OCI-LY3 (cell line): ENCODE results near the gene AGBL4.

ENCODE experiments used
- H2AFZ ChIP-seq: fragments of 200-600, 300-600 bp; shearing (Covaris generic); 2 replicates; pipeline ENCODE4 v1.6.0; 2014; ENCODE audit warnings: antibody characterized with exemption, low read depth, low read length
- H3K27ac ChIP-seq: fragments of 200-600, 300-600 bp; sonication (generic); 2 replicates; pipeline ENCODE4 v1.5.1; 2014; ENCODE audit warnings: mild to moderate bottlenecking, low read length, moderate library complexity, mixed read lengths
- H3K27me3 ChIP-seq: fragments of 200-600, 300-600 bp; sonication (generic); 2 replicates; pipeline ENCODE4 v1.6.1; 2014; ENCODE audit warnings: low read depth, low read length, mixed read lengths
- H3K36me3 ChIP-seq: fragments of 200-600, 300-600 bp; sonication (generic); replicated peaks from 2 replicates; pipeline ENCODE3; 2014; ENCODE audit warnings: low read depth, low read length, mixed read lengths
- H3K4me1 ChIP-seq: fragments of 300-600, 200-600 bp; sonication (generic); 2 replicates; pipeline ENCODE4 v1.6.1; 2014; ENCODE audit warnings: low read length, mixed read lengths
- H3K4me2 ChIP-seq: fragments of 200-600, 300-600 bp; sonication (generic); 2 replicates; pipeline ENCODE4 v1.6.1; 2014; ENCODE audit warnings: low read length, mixed read lengths
- H3K4me3 ChIP-seq: fragments of 300-600, 200-600 bp; sonication (generic); 2 replicates; pipeline ENCODE4 v1.5.1; 2014; ENCODE audit warnings: antibody characterized with exemption, mild to moderate bottlenecking, low read length, moderate library complexity
- H3K79me2 ChIP-seq: fragments of 300-600, 200-600 bp; shearing (Covaris generic); 2 replicates; pipeline ENCODE4 v1.6.1; 2014; ENCODE audit warnings: mild to moderate bottlenecking, low read length, mixed read lengths
- H3K9ac ChIP-seq: fragments of 300-600, 200-600 bp; shearing (Covaris generic); 2 replicates; pipeline ENCODE4 v1.6.0; 2014; ENCODE audit warnings: mild to moderate bottlenecking, low read length, moderate library complexity
- H3K9me3 ChIP-seq: fragments of 200-600, 300-600 bp; shearing (Covaris generic); 2 replicates; pipeline ENCODE4 v1.6.1; 2014; ENCODE audit warnings: low read length, mixed read lengths; ENCODE audit not compliant: insufficient read depth
- H4K20me1 ChIP-seq: fragments of 200-600, 300-600 bp; sonication (generic); 2 replicates; pipeline ENCODE4 v1.6.1; 2016; ENCODE audit warnings: low read length, mixed read lengths; ENCODE audit not compliant: insufficient read depth
- EZH2phosphoT487 ChIP-seq: fragments of 200-600 bp; shearing (Covaris generic); IDR thresholded peaks from 2 replicates; pipeline ENCODE4 v1.6.1; 2018; ENCODE audit warnings: antibody characterized with exemption, mixed run types, low read depth
- TF ChIP-seq, protein P1 (sequence below): fragments of 200-600, 300-600 bp; sonication (generic); IDR thresholded peaks from 2 replicates; pipeline ENCODE4 v1.5.1; 2014; ENCODE audit warnings: antibody characterized with exemption, low read length, low read depth

The AGBL4 gene

DNA sequence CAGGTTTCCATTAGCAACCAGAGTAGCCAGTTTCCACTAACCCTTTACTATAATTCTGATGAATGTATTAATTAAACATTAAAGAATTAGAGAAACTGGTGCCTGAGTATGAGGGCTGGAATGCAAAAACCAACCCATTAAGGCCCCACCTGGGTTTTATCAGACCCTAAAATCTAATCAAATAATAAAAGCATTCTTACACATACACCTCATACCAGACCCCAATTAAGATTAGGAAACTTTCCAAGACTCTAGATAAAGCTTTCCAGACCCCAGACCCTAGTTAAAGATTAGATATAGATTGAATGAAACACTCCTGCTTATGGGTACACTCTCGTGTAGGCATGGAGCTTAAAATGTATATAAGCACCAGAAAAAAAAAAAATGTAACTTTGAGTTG, 665.7 kb downstream of the AGBL4 start:
- no peak overlapping the region for H2AFZ ChIP-seq
- no peaks in the 10 kb centered on the region for H3K27me3 ChIP-seq

GRCh38 chr1:49356594-49356993, 667.2 kb downstream of the AGBL4 start:
- Histone ChIP-seq H3K27me3 (no peaks in the 10 kb centered on the region), H3K4me3 (no peak overlapping the region), H4K20me1 (no peaks in the 10 kb centered on the region), H2AFZ (no peak overlapping the region), H3K79me2 (no peaks in the 10 kb centered on the region), H3K9me3 (no peaks in the 10 kb centered on the region), H3K36me3 (no peaks in the 10 kb centered on the region), H3K4me1 (no peaks in the 10 kb centered on the region), H3K27ac (no peak overlapping the region), H3K4me2 (no peak overlapping the region), H3K9ac (no peak overlapping the region)
- no peak for TF ChIP-seq EZH2phosphoT487
- TF ChIP-seq, protein P1, sequence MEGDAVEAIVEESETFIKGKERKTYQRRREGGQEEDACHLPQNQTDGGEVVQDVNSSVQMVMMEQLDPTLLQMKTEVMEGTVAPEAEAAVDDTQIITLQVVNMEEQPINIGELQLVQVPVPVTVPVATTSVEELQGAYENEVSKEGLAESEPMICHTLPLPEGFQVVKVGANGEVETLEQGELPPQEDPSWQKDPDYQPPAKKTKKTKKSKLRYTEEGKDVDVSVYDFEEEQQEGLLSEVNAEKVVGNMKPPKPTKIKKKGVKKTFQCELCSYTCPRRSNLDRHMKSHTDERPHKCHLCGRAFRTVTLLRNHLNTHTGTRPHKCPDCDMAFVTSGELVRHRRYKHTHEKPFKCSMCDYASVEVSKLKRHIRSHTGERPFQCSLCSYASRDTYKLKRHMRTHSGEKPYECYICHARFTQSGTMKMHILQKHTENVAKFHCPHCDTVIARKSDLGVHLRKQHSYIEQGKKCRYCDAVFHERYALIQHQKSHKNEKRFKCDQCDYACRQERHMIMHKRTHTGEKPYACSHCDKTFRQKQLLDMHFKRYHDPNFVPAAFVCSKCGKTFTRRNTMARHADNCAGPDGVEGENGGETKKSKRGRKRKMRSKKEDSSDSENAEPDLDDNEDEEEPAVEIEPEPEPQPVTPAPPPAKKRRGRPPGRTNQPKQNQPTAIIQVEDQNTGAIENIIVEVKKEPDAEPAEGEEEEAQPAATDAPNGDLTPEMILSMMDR = no peak

More for the DNA sequence above, 665.7 kb downstream of the AGBL4 start:
- no peak for TF ChIP-seq EZH2phosphoT487
- TF ChIP-seq, protein P1 = no peak
- no peak overlapping the region for H3K4me2 ChIP-seq
- H3K4me3 ChIP-seq = no peak overlapping the region
- H3K9me3 ChIP-seq = no peaks in the 10 kb centered on the region
- no peaks in the 10 kb centered on the region for H3K4me1 ChIP-seq
- no peaks in the 10 kb centered on the region for H3K79me2 ChIP-seq
- no peaks in the 10 kb centered on the region for H4K20me1 ChIP-seq
- H3K27ac ChIP-seq = no peak overlapping the region
- H3K9ac ChIP-seq = no peak overlapping the region
- no peaks in the 10 kb centered on the region for H3K36me3 ChIP-seq

DNA sequence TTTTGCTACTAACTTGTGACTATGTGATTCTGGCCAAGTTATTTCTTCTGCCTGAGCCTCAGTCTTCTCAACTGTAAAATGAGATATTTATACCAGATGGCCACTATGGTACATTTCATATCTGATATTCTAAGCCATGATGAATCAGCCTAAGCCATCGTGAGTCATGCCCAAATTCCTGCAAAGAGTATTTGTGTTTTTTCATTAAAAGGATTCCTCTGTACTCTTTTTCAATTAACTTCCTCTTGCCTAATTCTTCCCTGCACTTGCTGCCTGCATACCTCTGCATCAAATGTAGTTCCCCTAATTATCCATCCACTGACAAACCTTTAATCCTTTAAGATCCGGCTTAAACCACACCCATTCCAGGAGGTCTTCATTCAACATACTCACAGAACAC, 672.0 kb downstream of the AGBL4 start:
- H3K4me2 ChIP-seq = no peak overlapping the region
- no peak overlapping the region for H3K27ac ChIP-seq
- H3K4me1 ChIP-seq = no peaks in the 10 kb centered on the region
- no peaks in the 10 kb centered on the region for H4K20me1 ChIP-seq
- H3K27me3 ChIP-seq = no peaks in the 10 kb centered on the region
- no peak for TF ChIP-seq EZH2phosphoT487
- TF ChIP-seq, protein P1 = no peak
- no peaks in the 10 kb centered on the region for H3K9me3 ChIP-seq
- no peak overlapping the region for H2AFZ ChIP-seq
- H3K9ac ChIP-seq = no peak overlapping the region
- no peaks in the 10 kb centered on the region for H3K36me3 ChIP-seq
- H3K4me3 ChIP-seq = no peak overlapping the region
- no peaks in the 10 kb centered on the region for H3K79me2 ChIP-seq

DNA sequence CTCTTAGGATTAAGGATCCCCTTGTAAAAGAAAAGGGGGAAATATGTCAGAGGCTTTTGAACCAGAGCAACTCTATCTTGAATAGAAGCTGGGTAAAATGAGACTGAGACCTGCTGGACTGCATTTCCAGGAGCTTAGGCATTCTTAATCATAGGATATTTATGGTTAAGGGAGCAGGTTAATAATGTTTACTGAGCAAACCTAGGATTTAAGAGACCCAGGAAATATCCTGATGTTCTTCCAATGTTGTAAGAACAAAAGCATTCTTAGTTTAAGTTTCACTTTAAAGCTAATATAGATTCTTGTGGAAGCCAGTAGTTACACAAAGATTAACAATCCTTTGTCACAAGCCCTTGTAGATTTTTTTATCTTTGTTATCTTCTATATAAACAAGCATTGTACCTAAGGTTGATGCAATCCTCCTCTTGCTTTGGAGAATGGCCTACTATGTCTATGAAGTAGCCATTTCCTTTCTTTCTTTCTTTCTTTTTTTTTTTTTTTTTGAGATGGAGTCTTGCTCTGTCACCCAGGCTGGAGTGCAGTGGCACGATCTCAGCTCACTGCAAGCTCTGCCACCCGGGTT, 676.9 kb downstream of the AGBL4 start:
- TF ChIP-seq, protein P1 = no peak
- no peak for TF ChIP-seq EZH2phosphoT487
- no peaks in the 10 kb centered on the region for H3K36me3 ChIP-seq
- no peak overlapping the region for H2AFZ ChIP-seq
- H3K4me2 ChIP-seq = no peak overlapping the region
- H3K4me3 ChIP-seq = no peak overlapping the region
- no peaks in the 10 kb centered on the region for H4K20me1 ChIP-seq
- H3K27me3 ChIP-seq = no peaks in the 10 kb centered on the region
- no peaks in the 10 kb centered on the region for H3K79me2 ChIP-seq
- H3K27ac ChIP-seq = no peak overlapping the region
- H3K9ac ChIP-seq = no peak overlapping the region
- H3K4me1 ChIP-seq = no peaks in the 10 kb centered on the region
- no peaks in the 10 kb centered on the region for H3K9me3 ChIP-seq
